Stimulated activated CD4-positive, alpha-beta T cell treated with anti-CD3 and anti-CD28 coated beads, Interleukin-12 subunit alpha, Interleukin-12 subunit beta, amount 100 ng/mL, for 4 hours (primary cell): ENCODE results near the gene C1S.
"Not testable (repeated sequence)": the region's sequence is repeated elsewhere in the genome, so short reads cannot be mapped to it uniquely, and the experiment has no call there.

Experiments used
- DNase-seq: peaks from one replicate; pipeline ENCODE4 v3.0.0-alpha.2; 2020

The C1S gene

DNA sequence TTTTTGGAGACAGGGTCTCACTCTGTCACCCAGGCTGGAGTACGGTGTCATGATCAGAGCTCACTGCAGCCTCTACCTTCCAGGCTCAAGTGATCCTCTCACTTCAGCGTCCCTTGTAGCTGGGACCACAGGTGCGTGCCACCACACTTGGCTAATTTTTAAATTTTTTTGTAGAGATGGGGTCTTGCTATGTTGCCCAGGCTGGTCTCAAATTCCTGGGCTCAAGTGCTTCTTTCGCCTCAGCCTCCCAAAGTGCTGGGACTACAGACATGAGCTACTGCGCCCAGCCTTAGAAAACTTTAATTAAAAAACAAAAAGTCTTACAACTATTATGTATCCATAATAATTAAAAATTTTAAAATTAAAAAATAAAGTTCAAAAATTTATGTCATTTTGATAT, 46.7 kb downstream of the C1S start:
- DNase-seq = not testable (repeated sequence)

DNA sequence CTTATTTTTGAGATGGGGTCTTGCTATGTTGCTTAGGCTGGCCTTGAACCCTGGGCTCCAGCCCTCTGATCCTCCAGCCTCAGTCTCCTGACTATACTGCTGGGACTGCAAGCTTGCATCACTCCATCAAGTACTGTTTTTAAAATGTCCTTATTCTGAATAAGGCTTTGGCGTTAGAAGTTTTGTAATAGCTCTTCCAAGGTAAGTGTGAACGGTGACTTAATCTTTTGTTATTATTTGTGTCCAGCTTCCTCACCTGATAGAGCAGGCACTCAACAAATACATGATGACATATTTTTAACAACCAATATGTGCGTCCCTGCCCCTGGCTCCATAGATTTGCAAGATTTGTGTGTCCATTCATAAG, 47.1 kb downstream of the C1S start:
- DNase-seq = no peak

GRCh38 chr12:7108003-7108795, 47.7 kb downstream of the C1S start:
- peak; percentile 67 for DNase-seq

DNA sequence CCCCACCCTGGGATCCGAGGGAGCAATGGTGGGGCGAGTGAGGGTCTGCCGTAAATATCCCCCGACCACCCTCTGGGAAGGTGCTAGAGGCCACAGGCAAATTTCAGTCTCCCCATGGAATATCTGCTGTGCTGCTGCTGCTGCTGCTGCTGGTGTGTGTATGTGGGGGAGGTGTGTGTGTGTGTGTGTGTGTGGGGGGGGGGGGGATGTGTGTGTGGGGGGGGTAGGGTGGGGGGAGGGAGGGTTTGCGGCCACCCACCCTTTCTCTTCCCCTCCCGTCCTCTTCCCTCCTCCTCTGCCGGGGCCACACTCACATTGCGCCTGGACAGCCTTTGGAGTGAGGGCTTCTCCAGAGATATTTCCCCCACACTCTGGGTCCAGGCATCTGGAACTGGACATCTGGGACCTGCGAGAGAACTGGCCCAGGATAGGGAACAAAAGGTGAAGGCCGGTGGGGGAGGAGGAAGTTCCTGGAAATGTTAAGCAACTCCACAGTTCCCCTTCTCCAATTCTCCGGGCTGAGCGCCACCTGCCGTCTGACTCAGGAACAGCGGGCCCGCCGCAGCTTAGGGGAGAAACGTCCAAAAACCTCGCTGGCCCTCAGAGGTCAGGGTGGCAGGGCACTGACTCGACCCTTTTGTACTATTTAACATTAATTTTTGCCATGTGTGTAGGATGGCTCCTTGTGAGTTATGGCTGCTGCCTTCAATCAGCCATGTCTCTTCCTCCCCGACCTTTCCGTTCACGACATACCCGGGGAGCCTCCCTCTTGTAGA, 48.5 kb downstream of the C1S start, which contains the start of gene C1RL:
TSS of gene C1RL (minus strand) at position 419 of the 776 bp plus-strand sequence. CDS start at position 385, 34 bp downstream.
- peak; percentile 86 for DNase-seq

DNA sequence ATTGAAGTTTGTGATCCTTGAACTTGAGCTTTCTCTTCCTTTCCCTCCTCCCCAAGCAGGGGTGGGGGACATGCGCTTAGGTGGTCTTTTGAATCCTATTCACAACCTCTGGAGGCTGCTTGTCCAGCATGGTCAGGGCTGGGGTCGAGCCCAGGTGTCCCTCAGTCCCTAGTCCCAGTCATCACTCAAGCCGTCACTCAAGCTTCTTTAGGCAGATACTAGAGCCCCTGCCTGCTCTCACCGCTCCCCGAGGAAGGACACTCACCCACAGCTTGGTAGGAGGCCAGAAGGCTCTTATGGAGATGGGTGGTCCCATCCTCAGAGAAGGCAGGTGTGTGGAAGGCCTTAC, 49.0 kb downstream of the C1S start:
- DNase-seq = no peak

- DNase-seq = no peak
Observed at GRCh38 chr12:7110661-7111060, 50.1 kb downstream of the C1S start.

- DNase-seq = no peak
Observed at GRCh38 chr12:7112041-7112440, 51.5 kb downstream of the C1S start.

DNA sequence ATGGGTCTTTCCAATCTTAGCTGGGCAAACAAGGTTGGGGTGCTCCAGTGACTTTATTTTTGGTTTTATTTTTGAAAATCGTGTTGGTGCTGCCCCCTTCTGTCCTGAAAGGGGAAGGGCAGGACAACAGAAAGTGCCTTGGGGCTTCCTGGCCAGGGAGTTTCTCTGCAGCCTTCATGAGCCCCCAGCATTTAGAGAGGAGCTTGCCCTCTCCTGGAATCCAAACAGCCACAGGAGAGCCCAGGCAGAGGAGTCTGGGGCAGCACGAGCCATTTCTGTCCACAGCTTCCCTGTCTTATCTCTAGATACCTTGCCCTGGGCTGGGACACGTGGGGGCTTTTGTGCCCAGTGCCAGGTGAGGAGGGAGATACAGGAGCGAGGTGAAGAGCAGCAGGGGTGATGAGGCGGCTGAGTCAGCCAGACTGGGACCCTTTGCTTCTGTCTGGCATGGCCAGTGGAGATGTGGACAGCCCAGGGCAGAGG, 52.9 kb downstream of the C1S start:
- no peak for DNase-seq

- DNase-seq = no peak
Observed at GRCh38 chr12:7114008-7114407, 53.5 kb downstream of the C1S start.

DNA sequence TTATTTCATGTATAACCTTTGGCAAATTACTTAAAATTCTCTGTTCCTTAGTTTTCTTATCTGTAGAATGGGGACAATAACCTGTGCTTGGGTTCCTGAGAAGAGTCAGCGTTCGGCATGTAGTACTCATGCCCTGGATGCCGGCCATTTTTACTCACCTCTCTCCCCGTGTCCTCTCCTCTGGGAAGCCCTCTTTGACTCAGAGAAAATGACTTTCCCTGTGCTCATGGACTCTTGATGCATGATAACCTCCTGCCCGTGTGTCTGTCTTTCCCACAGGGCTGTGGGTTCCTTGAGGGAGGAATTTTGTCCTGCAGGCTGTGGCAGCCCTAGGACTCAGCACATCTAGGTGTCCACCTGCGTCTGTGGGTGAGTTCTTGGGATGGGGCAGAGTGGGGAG, 54.3 kb downstream of the C1S start:
- no peak for DNase-seq

DNA sequence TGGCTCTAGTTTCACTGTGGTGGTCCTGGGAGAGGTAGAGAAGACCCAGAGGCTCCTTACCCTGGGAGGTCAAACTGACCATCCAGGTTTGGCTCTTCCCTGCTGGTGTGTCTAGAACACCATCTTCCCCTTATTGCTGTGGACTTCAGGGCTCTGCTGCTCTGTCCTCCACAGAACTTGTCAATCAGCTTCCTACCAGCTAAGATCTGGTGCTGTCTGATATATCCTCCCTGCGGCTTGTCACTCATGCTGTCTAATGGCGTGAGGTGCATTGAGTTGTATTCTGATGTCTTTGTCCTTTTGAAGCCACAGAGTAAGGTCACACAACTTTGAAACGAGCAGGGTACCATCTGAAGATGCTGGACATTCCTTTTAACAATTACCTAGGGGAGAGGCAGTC, 55.7 kb downstream of the C1S start:
- DNase-seq = no peak

- no peak for DNase-seq
Observed at GRCh38 chr12:7116916-7117315, 56.4 kb downstream of the C1S start.

DNA sequence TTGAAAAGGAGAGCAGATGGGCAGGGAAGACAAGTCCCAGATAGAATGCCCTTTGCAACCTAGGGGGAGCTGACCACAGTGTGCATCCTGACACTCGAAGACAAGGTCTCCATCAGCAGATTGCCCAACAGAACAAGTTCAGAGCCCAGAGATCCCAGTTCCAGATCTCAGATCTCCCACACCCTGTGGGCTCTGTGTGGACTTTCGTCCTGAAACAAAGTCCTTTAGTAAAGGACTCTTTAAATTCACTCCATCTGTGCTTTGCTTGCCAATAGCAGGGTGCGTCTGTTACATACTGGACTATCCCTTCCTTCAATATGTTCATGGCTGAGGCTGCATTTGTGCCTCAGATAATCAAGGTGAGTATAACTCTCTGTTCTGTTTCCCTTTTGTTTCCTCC, 57.2 kb downstream of the C1S start:
- no peak for DNase-seq

DNA sequence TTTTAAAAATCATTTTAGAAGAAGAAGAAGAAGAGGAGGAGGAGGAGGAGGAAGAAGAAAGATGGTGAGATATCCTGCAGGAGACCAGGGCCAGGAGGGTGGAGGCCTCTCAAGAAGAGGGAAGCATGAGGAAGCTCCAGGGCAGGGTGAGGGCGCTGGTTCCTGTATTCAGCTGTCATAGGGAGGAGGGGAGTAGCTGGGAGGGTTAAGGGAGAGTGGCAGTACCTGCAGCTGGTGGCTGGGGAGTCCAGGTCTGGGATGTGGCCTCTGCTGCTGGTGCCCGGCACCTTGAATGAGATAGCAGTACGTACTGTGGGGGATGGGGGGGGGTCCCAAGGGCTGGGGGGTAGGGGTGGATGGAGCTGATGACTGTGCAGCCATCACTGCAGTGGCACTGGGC, 58.4 kb downstream of the C1S start:
- no peak for DNase-seq

DNA sequence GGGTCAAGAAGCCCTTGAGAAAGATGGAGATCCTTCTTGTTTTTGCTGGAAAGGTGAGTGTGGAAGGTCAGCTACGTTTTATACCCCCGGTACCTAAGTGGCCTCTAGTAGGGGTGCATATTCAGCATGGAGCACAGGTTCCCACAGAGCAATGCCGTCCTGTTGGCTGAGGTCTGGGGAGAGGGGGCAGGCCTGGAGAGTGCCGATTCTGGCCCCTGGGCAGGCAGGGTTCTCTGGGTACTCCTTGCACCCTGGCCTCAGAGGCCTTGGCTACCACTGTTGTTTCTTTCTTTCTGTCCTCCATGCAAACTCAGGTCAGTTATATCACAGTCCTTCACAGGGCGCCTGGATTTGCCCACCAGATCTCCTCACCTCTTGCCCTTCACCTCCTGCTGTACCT, 59.6 kb downstream of the C1S start:
- no peak for DNase-seq
